Breast epithelium (tissue), 3 donors: ENCODE measurements around the gene TCOF1. TPM values are rescaled to one million over a fixed set of nuclear protein-coding genes. Genes with fewer than 3 reads are reported as not detected.

ENCODE experiments used
- total RNA-seq, 3 donors: library from RNA; depleted of rRNA; stranded (reverse); fragments of >200 nt; gene quantifications; one replicate each; pipeline ENCODE4 v1.1.0, GENCODE V29; 2016

Gene TCOF1
- total RNA-seq, 3 donors from 2014 or later: 20.6 to 37.7 (median 36.1) TPM

Other genes with a start within 250 kb of the TCOF1 start
- 100 to 1,000 TPM in 2 of 3 donors, 10 to 100 TPM in 1; 53.7 to 243 (median 146) TPM for gene PDGFRB, start 201.9 kb upstream of the TCOF1 start, total RNA-seq
- gene CDX1, start 190.9 kb upstream of the TCOF1 start, total RNA-seq: 1 to 10 TPM in 1 of 3 donors, not detected in 2; 1.3 TPM
- gene SLC6A7, start 167.6 kb upstream of the TCOF1 start, total RNA-seq: under 1 TPM in 2 of 3 donors, not detected in 1; 0.15 to 0.16 TPM
- gene CAMK2A, start 67.9 kb upstream of the TCOF1 start, total RNA-seq: under 1 TPM in 1 of 3 donors, not detected in 2; under 0.01 TPM
- gene ARSI, start 54.8 kb upstream of the TCOF1 start, total RNA-seq: 1 to 10 TPM in 1 of 3 donors, under 1 TPM in 2; 0.48 to 1.3 (median 0.98) TPM
- 100 to 1,000 TPM; 382 to 393 (median 392) TPM for gene CD74, start 55.2 kb downstream of the TCOF1 start, total RNA-seq
- gene RPS14, start 92.0 kb downstream of the TCOF1 start, total RNA-seq: 1,000 to 10,000 TPM; 3,271 to 4,472 (median 4,011) TPM
- gene NDST1, start 150.4 kb downstream of the TCOF1 start, total RNA-seq: 10 to 100 TPM; 46.7 to 92.3 (median 74.1) TPM